Upper lobe of left lung (tissue), 4 donors: ENCODE results near the gene C13orf46.

ENCODE experiments used
- POLR2AphosphoS5 ChIP-seq, 2 donors: sonication (generic); formaldehyde crosslinking; IDR thresholded peaks; one replicate each; pipeline ENCODE4 v1.5.1; 2017; ENCODE audit warnings: antibody characterized with exemption in 2 of 2
- TF ChIP-seq, protein P1 (sequence below), 6 experiments: fragments of 450-650 bp in 4 of 6; fragments of 200-600 bp in 2 of 6; sonication (generic) in 2 of 6; IDR thresholded peaks; one replicate each; pipeline ENCODE4 v1.5.1; 2016 to 2019; ENCODE audit warnings: antibody characterized with exemption in 6 of 6

DNA sequence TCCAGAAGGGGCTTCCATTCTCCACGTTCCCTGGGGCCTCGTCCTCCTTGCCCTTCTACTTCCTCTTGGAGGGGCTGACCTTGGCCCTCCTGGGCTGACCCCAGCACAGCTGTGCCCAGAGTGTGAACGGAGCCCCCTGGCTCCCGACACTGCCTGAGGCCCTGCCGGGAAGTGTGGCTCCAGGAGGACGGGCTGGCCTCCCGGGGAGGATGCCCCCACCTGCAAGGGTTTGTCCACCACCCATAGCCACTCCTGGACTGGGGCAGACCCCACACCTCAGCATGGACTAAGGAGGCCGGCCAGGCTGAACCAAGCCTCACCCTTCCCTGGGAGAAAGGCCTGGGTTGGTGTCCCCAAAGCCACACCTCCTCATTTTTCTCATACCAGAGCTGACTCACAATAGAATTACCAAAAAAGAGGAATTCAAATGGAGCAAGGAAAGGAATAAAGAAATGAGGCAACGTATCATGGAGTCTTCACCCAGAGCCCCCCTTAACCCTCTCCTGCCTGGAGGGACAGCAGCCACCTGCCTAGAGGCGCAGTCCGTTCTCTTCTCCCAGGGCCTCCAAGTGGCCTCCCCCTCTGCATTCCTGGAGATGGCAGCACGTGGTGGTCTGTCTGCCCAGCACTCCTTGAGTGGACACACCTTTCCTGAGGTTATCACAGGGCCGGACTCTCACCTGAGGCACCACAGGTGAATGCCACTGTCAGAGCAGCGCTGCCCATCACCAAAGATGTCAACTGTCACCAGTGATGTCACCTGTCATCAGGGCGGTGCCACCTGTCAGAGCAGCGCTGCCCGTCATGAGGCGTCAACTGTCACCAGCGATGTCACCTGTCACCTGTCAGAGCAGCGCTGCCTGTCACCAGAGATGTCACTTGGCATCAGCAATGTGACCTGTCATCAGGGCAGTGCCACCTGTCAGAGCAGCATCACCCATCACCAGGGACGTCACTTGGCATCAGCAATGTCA is 3.1 kb upstream of the C13orf46 start:
- TF ChIP-seq, protein P1, sequence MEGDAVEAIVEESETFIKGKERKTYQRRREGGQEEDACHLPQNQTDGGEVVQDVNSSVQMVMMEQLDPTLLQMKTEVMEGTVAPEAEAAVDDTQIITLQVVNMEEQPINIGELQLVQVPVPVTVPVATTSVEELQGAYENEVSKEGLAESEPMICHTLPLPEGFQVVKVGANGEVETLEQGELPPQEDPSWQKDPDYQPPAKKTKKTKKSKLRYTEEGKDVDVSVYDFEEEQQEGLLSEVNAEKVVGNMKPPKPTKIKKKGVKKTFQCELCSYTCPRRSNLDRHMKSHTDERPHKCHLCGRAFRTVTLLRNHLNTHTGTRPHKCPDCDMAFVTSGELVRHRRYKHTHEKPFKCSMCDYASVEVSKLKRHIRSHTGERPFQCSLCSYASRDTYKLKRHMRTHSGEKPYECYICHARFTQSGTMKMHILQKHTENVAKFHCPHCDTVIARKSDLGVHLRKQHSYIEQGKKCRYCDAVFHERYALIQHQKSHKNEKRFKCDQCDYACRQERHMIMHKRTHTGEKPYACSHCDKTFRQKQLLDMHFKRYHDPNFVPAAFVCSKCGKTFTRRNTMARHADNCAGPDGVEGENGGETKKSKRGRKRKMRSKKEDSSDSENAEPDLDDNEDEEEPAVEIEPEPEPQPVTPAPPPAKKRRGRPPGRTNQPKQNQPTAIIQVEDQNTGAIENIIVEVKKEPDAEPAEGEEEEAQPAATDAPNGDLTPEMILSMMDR (IDR thresholded peaks at IDR 0.05) = no peak
- no peak for TF ChIP-seq POLR2AphosphoS5 (IDR thresholded peaks at IDR 0.05)
